Measurements from ENCODE around the gene DNASE1L3. TPM values are rescaled to one million over a fixed set of nuclear protein-coding genes. Genes with fewer than 3 reads are reported as not detected.
A peak's percentile ranks its signal among the peaks of the same experiment; 100 is the strongest.

Gene DNASE1L3
- total RNA-seq, 2 experiments from 2014 or later, result not detected

DNA sequence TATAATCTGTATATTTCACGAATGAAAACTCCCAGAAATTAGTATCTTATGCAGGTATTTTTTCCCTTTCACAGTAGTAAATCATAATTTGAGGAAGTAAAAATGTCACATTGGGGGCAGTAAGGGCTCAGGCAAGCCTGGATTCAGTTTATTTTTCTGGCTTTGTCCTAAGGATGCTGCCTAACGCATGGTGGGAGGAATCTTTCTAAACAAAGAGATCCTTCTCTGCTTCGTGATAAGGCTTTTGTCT is 35.7 kb downstream of the DNASE1L3 start:
- H3K9me3 Mint-ChIP-seq, result no peaks in the 10 kb centered on the region
- no peak overlapping the region for H3K4me3 Mint-ChIP-seq
- no peak overlapping the region for H3K27ac Mint-ChIP-seq
- H3K27me3 Mint-ChIP-seq (ENCODE audit: low read depth), result peaks cover 6% of the 10 kb centered on the region
- peaks cover 13% of the 10 kb centered on the region for H3K4me1 Mint-ChIP-seq (ENCODE audit: low read depth)
- intact Hi-C loops (cut with micrococcal nuclease), result loop anchor here (10.0 kb wide), 1 partner anchor 780 kb away; no protein-coding TSS in a partner anchor
- no peak for DNase-seq
- no peaks in the 10 kb centered on the region for H3K36me3 Mint-ChIP-seq (ENCODE audit: low read depth)
- CTCF ChIA-PET, result interaction anchor here (1.1 to 4.7 kb wide), 5 partner anchors 8 to 213 kb away, joined by 3 to 46 read pairs (median 3); no protein-coding TSS in a partner anchor

DNA sequence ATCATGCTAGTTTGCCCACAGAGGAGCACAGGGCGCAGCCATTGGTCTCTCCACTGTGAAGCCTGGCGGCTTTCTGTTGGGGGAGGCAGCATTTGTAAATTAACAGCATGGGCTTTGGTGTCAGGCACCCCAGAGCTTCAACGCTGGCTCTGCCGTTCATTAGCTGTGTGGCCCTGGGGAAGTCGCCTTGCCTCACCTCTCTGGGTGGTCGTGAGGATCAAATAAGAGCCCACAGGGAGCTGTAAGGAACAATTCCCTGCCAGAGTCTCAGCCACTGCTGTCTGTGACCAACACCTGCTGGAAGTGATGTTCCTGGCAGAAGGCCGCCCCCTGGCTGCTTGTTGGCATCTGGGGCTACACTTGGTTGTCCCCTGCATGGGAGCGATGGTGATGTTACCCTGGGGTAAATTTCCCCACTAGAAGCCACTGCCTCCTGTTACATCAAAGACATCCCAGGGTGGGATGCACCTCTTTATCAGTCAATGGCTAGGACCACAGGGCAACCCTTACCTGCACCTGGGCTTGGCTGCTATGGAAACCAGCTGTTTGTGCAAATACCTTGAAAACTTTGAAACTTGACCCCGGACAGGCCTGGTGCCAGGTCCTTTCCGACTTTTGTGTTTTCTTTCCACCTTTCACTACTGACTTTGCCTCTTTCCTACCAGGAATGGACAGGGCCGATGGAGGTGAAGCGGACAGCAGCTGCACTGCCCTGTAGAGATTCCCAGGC is 36.9 kb downstream of the DNASE1L3 start:
- peaks cover 11% of the 10 kb centered on the region for H3K4me1 Mint-ChIP-seq (ENCODE audit: low read depth)
- peak; percentile 83 for DNase-seq
- H3K36me3 Mint-ChIP-seq (ENCODE audit: low read depth), result peaks cover 2% of the 10 kb centered on the region
- H3K4me3 Mint-ChIP-seq, result no peak overlapping the region
- no peaks in the 10 kb centered on the region for H3K9me3 Mint-ChIP-seq
- H3K27me3 Mint-ChIP-seq (ENCODE audit: low read depth), result peaks cover 6% of the 10 kb centered on the region
- H3K27ac Mint-ChIP-seq, result no peak overlapping the region
- intact Hi-C loops (cut with micrococcal nuclease), result loop anchor here (1.0 to 10.0 kb wide), 4 partner anchors 166 to 779 kb away; partner anchors contain the start of gene FLNB
- CTCF ChIA-PET, result interaction anchor here (1.2 to 4.7 kb wide), 7 partner anchors 7 to 208 kb away, joined by 3 to 46 read pairs (median 3); partner anchors contain the start of gene FLNB

DNA sequence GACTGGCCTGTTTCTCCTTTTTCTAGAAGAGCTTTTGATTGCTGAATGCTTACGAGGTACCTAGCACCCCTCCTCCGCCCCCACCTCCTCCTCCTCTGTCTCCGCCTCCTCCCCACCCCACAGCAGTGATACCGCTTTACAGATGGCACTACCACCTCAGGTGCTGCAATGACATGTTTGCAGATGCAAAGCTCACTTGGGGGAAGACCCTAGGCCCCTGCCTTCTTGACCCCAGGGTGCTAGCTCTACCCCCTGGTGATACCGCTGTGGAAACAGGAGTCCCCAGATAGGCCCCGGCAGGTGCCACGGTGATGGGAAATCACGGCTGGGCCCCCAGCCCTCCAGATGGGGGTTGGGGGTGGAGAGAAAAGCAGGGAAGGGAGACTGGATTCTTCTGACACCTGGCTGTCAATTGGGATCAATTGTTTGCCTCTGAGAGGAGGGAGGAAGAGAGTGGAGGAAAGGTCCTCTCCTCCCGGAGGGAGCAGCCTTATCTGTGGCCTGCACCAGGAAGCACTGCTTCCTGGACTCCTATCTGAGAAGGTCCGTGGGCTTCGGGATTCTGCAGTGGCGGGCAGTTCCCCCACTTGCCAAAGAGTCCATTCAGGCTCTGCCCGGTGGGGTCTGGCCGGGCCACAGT is 37.6 kb downstream of the DNASE1L3 start:
- DNase-seq, result no peak
- H3K36me3 Mint-ChIP-seq (ENCODE audit: low read depth), result peaks cover 2% of the 10 kb centered on the region
- peaks cover 6% of the 10 kb centered on the region for H3K27me3 Mint-ChIP-seq (ENCODE audit: low read depth)
- intact Hi-C loops (cut with micrococcal nuclease), result loop anchor here (1.0 to 10.0 kb wide), 3 partner anchors 211 to 778 kb away; no protein-coding TSS in a partner anchor
- H3K4me3 Mint-ChIP-seq, result no peak overlapping the region
- peaks cover 5% of the 10 kb centered on the region for H3K4me1 Mint-ChIP-seq (ENCODE audit: low read depth)
- CTCF ChIA-PET, result interaction anchor here (0.5 to 3.2 kb wide), 6 partner anchors 45 to 497 kb away, joined by 3 to 19 read pairs (median 3); partner anchors contain the start of gene FLNB
- no peaks in the 10 kb centered on the region for H3K9me3 Mint-ChIP-seq
- no peak overlapping the region for H3K27ac Mint-ChIP-seq

DNA sequence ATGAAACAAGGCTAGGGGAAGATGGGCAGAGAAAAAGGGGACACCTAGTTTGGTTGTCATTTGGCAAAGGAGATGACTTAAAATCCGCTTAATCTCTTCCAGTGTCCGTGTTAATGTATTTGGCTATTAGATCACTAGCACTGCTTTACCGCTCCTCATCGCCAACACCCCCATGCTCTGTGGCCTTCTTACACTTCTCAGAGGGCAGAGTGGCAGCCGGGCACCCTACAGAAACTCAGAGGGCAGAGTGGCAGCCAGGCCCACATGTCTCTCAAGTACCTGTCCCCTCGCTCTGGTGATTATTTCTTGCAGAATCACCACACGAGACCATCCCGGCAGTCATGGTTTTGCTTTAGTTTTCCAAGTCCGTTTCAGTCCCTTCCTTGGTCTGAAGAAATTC is 39.6 kb downstream of the DNASE1L3 start:
- Mint-ChIP-seq H3K27ac (no peak overlapping the region), H3K9me3 (no peaks in the 10 kb centered on the region), H3K4me1 (ENCODE audit: low read depth) (peaks cover 3% of the 10 kb centered on the region), H3K36me3 (ENCODE audit: low read depth) (peaks cover 2% of the 10 kb centered on the region), H3K27me3 (ENCODE audit: low read depth) (peaks cover 6% of the 10 kb centered on the region), H3K4me3 (no peak overlapping the region)
- intact Hi-C loops (cut with micrococcal nuclease), result loop anchor here (5.0 to 10.0 kb wide), 2 partner anchors 309 to 776 kb away; no protein-coding TSS in a partner anchor
- CTCF ChIA-PET, result no interaction called here
- no peak for DNase-seq

DNA sequence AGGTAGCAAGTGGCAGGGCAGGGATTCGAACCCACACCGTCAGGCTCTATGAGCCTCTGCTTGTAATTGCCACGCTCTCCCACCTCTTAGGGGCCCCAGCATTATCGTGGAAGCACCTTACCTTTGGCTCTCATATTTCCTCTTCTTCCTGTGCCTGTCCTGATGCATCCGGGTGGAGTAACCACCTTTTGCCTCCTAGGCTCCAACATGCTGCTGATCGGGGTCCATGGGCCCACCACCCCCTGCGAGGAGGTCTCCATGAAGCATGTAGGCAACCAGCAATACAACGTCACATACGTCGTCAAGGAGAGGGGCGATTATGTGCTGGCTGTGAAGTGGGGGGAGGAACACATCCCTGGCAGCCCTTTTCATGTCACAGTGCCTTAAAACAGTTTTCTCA is 40.4 kb downstream of the DNASE1L3 start:
- peaks cover 2% of the 10 kb centered on the region for H3K27me3 Mint-ChIP-seq (ENCODE audit: low read depth)
- intact Hi-C loops (cut with micrococcal nuclease), result loop anchor here (5.0 to 10.0 kb wide), 2 partner anchors 308 to 776 kb away; no protein-coding TSS in a partner anchor
- DNase-seq, result no peak
- H3K9me3 Mint-ChIP-seq, result no peaks in the 10 kb centered on the region
- CTCF ChIA-PET, result no interaction called here
- no peak overlapping the region for H3K4me3 Mint-ChIP-seq
- H3K4me1 Mint-ChIP-seq (ENCODE audit: low read depth), result no peaks in the 10 kb centered on the region
- H3K36me3 Mint-ChIP-seq (ENCODE audit: low read depth), result peaks cover 2% of the 10 kb centered on the region
- no peak overlapping the region for H3K27ac Mint-ChIP-seq

DNA sequence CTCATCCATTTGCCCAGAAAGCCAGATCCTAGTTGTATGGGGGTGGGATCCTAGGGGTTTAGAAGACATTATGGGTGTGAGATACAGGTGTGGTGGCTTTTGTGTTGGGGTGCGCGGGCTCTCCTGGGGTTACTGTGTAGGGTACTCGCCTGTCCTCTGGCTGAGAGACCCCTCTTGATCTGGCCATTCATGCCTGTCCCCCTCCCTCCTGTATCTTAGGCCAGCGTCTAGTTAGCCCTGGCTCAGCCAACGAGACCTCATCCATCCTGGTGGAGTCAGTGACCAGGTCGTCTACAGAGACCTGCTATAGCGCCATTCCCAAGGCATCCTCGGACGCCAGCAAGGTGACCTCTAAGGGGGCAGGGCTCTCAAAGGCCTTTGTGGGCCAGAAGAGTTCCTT is 41.4 kb downstream of the DNASE1L3 start:
- Mint-ChIP-seq H3K4me1 (ENCODE audit: low read depth) (no peaks in the 10 kb centered on the region), H3K27me3 (ENCODE audit: low read depth) (no peaks in the 10 kb centered on the region), H3K4me3 (no peak overlapping the region), H3K36me3 (ENCODE audit: low read depth) (peaks cover 2% of the 10 kb centered on the region), H3K27ac (no peak overlapping the region), H3K9me3 (no peaks in the 10 kb centered on the region)
- no peak for DNase-seq
- intact Hi-C loops (cut with micrococcal nuclease), result no loop called here
- CTCF ChIA-PET, result no interaction called here

DNA sequence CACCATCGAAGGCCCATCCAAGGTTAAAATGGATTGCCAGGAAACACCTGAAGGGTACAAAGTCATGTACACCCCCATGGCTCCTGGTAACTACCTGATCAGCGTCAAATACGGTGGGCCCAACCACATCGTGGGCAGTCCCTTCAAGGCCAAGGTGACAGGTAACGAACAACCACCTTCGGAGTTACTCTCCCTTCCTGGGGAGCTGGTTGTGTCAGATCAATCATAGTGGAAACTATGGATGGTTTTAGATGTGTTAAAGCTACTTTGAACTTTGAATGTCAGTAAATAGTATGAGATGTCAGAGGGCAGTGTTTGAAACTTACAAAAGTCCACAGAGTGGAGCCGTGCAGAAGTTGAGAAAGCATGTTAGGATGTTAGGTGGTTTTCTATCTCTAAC is 42.3 kb downstream of the DNASE1L3 start:
- intact Hi-C loops (cut with micrococcal nuclease), result no loop called here
- peaks cover 2% of the 10 kb centered on the region for H3K36me3 Mint-ChIP-seq (ENCODE audit: low read depth)
- CTCF ChIA-PET, result interaction anchor here (1.4 to 4.3 kb wide), 4 partner anchors 8 to 161 kb away, joined by 3 to 50 read pairs (median 37); partner anchors contain the start of gene FLNB
- no peak overlapping the region for H3K4me3 Mint-ChIP-seq
- H3K27me3 Mint-ChIP-seq (ENCODE audit: low read depth), result no peaks in the 10 kb centered on the region
- no peaks in the 10 kb centered on the region for H3K9me3 Mint-ChIP-seq
- H3K4me1 Mint-ChIP-seq (ENCODE audit: low read depth), result no peaks in the 10 kb centered on the region
- no peak for DNase-seq
- no peak overlapping the region for H3K27ac Mint-ChIP-seq

DNA sequence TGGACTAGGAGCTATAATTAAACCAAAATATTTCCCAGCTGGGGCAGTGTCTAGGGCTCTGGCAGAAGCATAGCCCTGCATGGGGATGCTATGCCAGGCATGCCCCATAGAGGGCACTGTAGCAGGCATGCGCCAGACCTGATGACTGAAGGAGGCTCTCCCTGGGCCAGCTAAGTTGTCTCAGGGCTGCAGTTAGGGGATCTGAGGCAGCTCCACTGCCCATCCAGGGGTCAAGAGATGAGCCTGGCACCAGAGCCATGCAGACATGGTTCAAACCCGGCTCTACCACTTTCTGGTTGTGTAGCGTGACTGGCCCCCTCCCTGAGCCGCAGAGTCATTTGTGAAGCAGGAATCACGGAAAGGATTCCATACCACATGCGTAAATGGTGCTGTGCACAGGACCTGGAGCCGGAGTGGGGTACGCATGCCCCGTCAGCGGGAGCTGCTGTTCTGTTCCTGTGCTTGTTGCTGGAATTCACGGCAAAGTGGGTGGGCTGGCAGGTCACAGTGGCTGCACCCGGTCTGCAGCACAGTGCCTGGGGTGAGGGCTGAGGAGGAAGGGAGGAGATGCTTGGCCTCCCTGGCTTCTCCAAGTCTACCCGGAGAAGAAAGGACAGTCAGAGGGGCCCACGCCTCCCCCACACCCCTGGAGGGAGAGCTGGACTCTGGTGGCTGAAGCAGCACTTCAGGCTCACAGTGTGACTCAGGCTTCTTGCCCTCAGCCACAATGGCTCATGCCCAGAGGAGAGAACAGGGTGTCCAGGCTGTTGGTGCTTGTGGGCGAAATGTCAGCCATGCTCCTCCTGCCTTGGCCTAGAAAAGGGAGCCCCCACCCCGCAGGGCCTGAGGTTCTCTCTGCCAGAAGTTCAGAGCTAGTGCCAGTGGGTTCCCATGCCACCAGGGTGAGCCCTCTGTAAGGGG is 43.1 kb downstream of the DNASE1L3 start:
- no peaks in the 10 kb centered on the region for H3K4me1 Mint-ChIP-seq (ENCODE audit: low read depth)
- no peak overlapping the region for H3K27ac Mint-ChIP-seq
- H3K4me3 Mint-ChIP-seq, result no peak overlapping the region
- H3K27me3 Mint-ChIP-seq (ENCODE audit: low read depth), result no peaks in the 10 kb centered on the region
- intact Hi-C loops (cut with micrococcal nuclease), result no loop called here
- peak; percentile 79 for DNase-seq
- H3K9me3 Mint-ChIP-seq, result no peaks in the 10 kb centered on the region
- H3K36me3 Mint-ChIP-seq (ENCODE audit: low read depth), result peaks cover 2% of the 10 kb centered on the region
- CTCF ChIA-PET, result interaction anchor here (0.5 to 4.3 kb wide), 27 partner anchors 9 to 997 kb away, joined by 3 to 50 read pairs (median 4); partner anchors contain the start of gene FLNB

DNA sequence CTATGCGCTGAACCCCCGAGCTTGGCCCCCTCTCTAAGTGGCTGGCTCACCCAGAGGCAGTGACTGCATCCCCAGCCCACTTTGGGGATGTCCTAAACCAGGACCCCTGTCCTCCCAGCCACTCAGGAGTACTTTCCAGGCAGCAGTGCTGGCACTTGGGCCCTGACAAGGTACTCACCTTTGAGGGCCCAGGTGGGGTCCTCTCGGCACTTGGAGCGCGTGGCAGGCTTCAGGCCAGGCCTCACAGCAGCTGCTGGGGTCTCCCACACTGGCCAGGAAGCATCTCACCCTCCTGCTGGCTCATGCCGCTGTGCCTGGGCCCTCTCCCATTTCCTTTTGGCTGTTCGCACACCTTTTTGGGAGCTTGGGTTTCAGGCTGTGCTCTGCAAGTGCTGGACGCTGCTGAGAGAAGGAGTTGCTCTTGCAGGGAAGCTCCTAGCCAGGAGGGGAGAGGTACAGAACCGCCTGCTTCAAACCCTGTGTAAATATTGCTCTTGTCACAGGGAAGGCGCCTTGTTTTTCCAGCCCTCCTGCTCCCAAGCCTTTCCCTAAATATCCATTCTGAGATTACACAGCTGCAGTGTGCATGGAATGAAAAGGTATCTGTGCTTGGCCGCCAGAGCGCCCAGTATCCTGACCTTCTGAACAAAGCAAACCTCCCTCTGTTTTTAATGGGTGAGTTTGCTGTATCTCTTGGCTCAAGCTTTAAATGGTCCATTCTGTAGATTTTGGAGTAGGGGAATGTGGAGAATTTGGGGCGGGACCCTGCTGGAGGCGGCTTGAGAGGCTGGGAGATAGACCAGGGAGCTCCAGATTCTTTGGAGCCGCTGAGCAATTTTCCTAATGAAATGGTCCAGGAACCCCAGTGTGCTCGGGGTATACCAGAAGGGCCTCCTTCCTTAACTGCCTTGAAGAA is 45.6 kb downstream of the DNASE1L3 start:
- Mint-ChIP-seq H3K9me3 (no peaks in the 10 kb centered on the region), H3K4me1 (ENCODE audit: low read depth) (no peaks in the 10 kb centered on the region), H3K36me3 (ENCODE audit: low read depth) (peaks cover 14% of the 10 kb centered on the region), H3K27me3 (ENCODE audit: low read depth) (no peaks in the 10 kb centered on the region), H3K4me3 (no peak overlapping the region), H3K27ac (no peak overlapping the region)
- intact Hi-C loops (cut with micrococcal nuclease), result no loop called here
- CTCF ChIA-PET, result interaction anchor here (1.1 to 4.3 kb wide), 9 partner anchors 11 to 215 kb away, joined by 3 to 50 read pairs (median 14); partner anchors contain the start of genes FLNB, HTD2 and RPP14
- DNase-seq, result no peak

DNA sequence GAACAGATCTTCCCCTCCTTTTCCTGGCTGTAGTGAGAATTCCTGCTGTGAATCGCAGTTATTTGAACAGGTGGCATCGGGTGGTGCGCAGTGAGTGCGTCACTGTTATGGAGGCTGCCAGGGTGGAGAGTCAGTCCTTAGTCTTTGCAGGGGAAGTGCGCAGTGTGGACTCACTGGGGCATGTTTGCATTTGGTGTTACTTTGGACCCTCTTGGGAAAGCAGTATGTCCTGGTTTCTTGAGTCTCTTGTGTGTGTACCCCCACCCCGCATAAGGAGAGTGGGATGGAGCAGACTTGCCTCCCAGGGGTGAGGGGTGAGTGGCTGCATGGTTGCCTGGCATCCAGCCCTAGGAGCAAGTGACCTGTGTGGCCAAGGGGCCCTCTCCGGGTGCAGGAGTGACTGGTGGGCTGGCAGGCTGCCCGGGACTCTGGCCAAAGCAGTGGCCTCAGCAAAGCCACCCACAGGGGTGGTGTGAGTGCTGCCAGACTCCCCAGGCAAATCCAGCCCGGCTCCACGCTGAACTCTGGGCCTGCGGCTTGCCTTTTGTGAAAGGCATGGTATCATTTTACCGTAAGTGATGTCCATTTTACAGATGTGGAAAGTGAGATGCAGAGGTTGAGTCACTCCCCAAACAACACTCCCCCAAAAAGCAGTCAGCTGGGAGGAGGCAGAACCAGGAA is 46.4 kb downstream of the DNASE1L3 start:
- Mint-ChIP-seq H3K9me3 (no peaks in the 10 kb centered on the region), H3K36me3 (ENCODE audit: low read depth) (peaks cover 13% of the 10 kb centered on the region), H3K27ac (no peak overlapping the region), H3K4me1 (ENCODE audit: low read depth) (no peaks in the 10 kb centered on the region), H3K4me3 (no peak overlapping the region), H3K27me3 (ENCODE audit: low read depth) (no peaks in the 10 kb centered on the region)
- intact Hi-C loops (cut with micrococcal nuclease), result no loop called here
- no peak for DNase-seq
- CTCF ChIA-PET, result interaction anchor here (0.6 to 2.0 kb wide), 2 partner anchors 142 to 411 kb away, joined by 5 read pairs; no protein-coding TSS in a partner anchor

DNA sequence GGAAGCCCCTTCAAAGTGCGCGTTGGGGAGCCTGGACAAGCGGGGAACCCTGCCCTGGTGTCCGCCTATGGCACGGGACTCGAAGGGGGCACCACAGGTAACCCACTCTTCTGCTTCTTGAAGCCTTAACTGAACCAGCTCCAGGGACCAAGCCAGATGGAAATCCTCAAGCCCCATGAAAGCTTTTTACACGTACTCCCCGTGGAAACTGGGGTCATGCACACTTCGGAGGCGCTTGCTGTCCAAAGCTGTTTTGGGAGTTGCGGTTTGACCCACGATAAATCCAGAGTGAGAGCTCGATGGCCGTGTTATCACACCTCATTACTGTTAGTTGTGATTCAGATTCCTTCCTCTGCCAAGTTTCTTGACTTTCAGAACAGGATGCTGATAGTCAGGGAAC is 47.5 kb downstream of the DNASE1L3 start:
- peaks cover 15% of the 10 kb centered on the region for H3K36me3 Mint-ChIP-seq (ENCODE audit: low read depth)
- no peak overlapping the region for H3K27ac Mint-ChIP-seq
- intact Hi-C loops (cut with micrococcal nuclease), result no loop called here
- no peaks in the 10 kb centered on the region for H3K4me1 Mint-ChIP-seq (ENCODE audit: low read depth)
- H3K4me3 Mint-ChIP-seq, result no peak overlapping the region
- DNase-seq, result no peak
- CTCF ChIA-PET, result no interaction called here
- no peaks in the 10 kb centered on the region for H3K9me3 Mint-ChIP-seq
- H3K27me3 Mint-ChIP-seq (ENCODE audit: low read depth), result no peaks in the 10 kb centered on the region

Data from activated naive CD4-positive, alpha-beta T cell treated with anti-CD3 and anti-CD28 coated beads for 36 hours (primary cell).